Lower leg skin (tissue), 4 donors: ENCODE results near the gene CRB2. TPM values are rescaled to one million over a fixed set of nuclear protein-coding genes. Genes with fewer than 3 reads are reported as not detected.

ENCODE experiments used
- DNase-seq, 2 donors: peaks; one replicate each; pipeline ENCODE4 v3.0.0-alpha.2; 2019; ENCODE audit warnings: low spot score in 2 of 2
- H3K4me3 ChIP-seq: fragments of 200-600 bp; sonication (generic); 2 replicates; pipeline ENCODE4 v1.5.1; 2017; ENCODE audit warnings: mild to moderate bottlenecking, low read depth; ENCODE audit not compliant: poor library complexity, severe bottlenecking
- POLR2A ChIP-seq, 2 donors: fragments of 450-650 bp; IDR thresholded peaks; one replicate each; pipeline ENCODE4 v1.6.1; 2016 to 2017; ENCODE audit warnings: antibody characterized with exemption in 2 of 2, mild to moderate bottlenecking in 1 of 2, moderate library complexity in 1 of 2
- WGBS, 2 donors: methylation state at CpG; one replicate each; pipeline ENCODE4 v1.1.5; 2018; 5-methylcytosine and 5-hydroxymethylcytosine counted together
- intact Hi-C: fragments of 100-400 bp; cut with DNase I; formaldehyde crosslinking; loops from one replicate; pipeline ENCODE4 v1.15.0; 2023; ENCODE audit warnings: low total_unique reads
- total RNA-seq, 4 donors: library from RNA; depleted of rRNA; stranded (reverse); fragments of >200 nt; gene quantifications; one replicate each; pipeline ENCODE4 v1.1.0, GENCODE V29; 2016
- TF ChIP-seq, protein P1 (sequence below), 3 donors: fragments of 450-650 bp; IDR thresholded peaks; one replicate each; pipeline ENCODE4 v1.5.1; 2016; ENCODE audit warnings: antibody characterized with exemption in 3 of 3, mild to moderate bottlenecking in 3 of 3, moderate library complexity in 2 of 3

CRB2 gene
- total RNA-seq = not detected

DNA sequence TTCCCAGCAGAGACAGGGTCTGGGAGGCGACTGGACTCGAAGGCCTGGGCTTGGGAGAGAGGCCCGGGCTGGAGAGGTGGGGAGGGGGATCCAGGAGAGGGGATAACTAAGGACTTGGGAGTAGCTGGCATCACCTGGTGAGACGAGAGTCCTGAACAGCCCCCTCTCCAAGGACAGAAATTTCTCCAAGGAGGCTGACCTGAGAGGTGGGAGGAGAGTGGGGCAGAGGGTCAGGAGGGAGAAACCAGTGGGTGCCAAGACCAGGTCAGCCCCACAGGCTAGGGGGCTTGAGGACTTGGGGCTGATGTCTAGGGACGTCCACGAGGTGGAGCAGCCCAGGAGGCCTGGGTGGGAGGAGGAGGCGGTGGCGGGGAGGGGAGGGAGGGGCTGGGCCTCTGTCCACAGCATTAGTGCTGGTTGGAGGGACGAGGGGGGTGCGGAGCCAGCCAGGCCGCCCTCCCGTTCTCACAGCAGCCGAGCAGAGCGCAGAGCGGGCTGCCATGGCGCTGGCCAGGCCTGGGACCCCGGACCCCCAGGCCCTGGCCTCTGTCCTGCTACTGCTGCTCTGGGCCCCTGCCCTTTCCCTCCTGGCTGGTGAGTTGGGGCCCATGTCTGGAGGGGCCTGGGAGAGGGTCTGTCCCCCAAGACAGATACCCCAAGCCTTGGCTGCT, at the start of gene CRB2:
CRB2 (plus strand) TSS at position 437 of the 671 bp plus-strand sequence; CDS start at position 501, 64 bp downstream.
- no peak for TF ChIP-seq POLR2A (IDR thresholded peaks at IDR 0.05)
- TF ChIP-seq, protein P1, sequence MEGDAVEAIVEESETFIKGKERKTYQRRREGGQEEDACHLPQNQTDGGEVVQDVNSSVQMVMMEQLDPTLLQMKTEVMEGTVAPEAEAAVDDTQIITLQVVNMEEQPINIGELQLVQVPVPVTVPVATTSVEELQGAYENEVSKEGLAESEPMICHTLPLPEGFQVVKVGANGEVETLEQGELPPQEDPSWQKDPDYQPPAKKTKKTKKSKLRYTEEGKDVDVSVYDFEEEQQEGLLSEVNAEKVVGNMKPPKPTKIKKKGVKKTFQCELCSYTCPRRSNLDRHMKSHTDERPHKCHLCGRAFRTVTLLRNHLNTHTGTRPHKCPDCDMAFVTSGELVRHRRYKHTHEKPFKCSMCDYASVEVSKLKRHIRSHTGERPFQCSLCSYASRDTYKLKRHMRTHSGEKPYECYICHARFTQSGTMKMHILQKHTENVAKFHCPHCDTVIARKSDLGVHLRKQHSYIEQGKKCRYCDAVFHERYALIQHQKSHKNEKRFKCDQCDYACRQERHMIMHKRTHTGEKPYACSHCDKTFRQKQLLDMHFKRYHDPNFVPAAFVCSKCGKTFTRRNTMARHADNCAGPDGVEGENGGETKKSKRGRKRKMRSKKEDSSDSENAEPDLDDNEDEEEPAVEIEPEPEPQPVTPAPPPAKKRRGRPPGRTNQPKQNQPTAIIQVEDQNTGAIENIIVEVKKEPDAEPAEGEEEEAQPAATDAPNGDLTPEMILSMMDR (IDR thresholded peaks at IDR 0.05) = no peak
- intact Hi-C loops = no loop called here
- WGBS, 2 donors = 62 to 72% methylated on average over 12 to 16 of the region's 17 CpGs
- no peak within 1 kb of the TSS for H3K4me3 ChIP-seq
- no peak for DNase-seq

- H3K4me3 ChIP-seq = no peak overlapping the region
- TF ChIP-seq POLR2A (IDR thresholded peaks at IDR 0.05) = no peak
- TF ChIP-seq, protein P1 (IDR thresholded peaks at IDR 0.05) = no peak
- peak in 1 of 2 donors; percentile 9 for DNase-seq
- intact Hi-C loops = no loop called here
- WGBS, 2 donors = 75 to 95% methylated on average over 1 of the region's 1 CpG
These were observed 46.4 kb upstream of the CRB2 start for GRCh38 chr9:123309611-123310010.

GRCh38 chr9:123310551-123311249, 45.3 kb upstream of the CRB2 start:
- no peak for TF ChIP-seq POLR2A (IDR thresholded peaks at IDR 0.05)
- TF ChIP-seq, protein P1 (IDR thresholded peaks at IDR 0.05) = no peak
- DNase-seq = peak in 1 of 2 donors; percentile 29
- H3K4me3 ChIP-seq = no peak overlapping the region
- 74 to 82% methylated on average over 4 of the region's 4 CpGs for WGBS, 2 donors
- intact Hi-C loops = no loop called here

GRCh38 chr9:123311250-123311752, 44.7 kb upstream of the CRB2 start:
- intact Hi-C loops = no loop called here
- WGBS, 2 donors = 74 to 77% methylated on average over 9 of the region's 9 CpGs
- TF ChIP-seq, protein P1 (IDR thresholded peaks at IDR 0.05) = no peak
- TF ChIP-seq POLR2A (IDR thresholded peaks at IDR 0.05) = no peak
- no peak overlapping the region for H3K4me3 ChIP-seq
- DNase-seq = no peak

DNA sequence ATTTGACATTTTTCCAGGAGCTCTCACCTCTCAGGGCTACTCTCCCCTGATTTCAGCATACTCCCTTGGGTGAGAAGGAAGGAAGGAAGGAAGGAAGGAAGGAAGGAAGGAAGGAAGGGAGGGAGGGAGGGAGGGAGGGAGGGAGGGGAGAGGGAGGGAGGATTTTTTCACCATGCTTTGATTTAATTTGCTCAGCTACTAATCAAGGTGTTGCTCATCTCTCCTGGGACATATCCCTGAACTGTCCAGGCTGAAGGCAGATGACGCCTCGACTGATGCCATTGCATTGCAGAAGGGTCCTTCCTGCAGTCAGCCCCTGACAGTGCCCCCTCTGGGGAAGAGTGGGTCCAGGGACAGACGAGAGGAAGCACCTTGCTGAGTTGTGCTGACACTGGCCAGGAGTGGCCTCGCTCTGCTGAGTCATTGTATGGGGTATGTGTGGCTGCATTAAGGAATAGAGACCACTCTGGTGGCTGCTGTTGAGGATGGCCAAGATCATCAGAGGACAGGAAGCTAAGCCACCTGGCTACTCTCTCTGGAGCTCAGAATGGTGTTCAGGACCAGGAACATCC, 43.6 kb upstream of the CRB2 start:
- intact Hi-C loops = no loop called here
- no peak for DNase-seq
- 86 to 87% methylated on average over 4 of the region's 4 CpGs for WGBS, 2 donors
- TF ChIP-seq, protein P1 (IDR thresholded peaks at IDR 0.05) = no peak
- TF ChIP-seq POLR2A (IDR thresholded peaks at IDR 0.05) = no peak
- no peak overlapping the region for H3K4me3 ChIP-seq
